ENCODE measurements around the gene MYO1H. TPM values are rescaled to one million over a fixed set of nuclear protein-coding genes. Genes with fewer than 3 reads are reported as not detected.
A peak's percentile ranks its signal among the peaks of the same experiment; 100 is the strongest.
"Not testable (repeated sequence)": the region's sequence is repeated elsewhere in the genome, so short reads cannot be mapped to it uniquely, and the experiment has no call there.

Gene MYO1H
- total and polyA plus RNA-seq, 4 experiments from 2014 or later, result not detected

GRCh38 chr12:109432842-109433304 lies 85.2 kb downstream of the MYO1H start:
- intact Hi-C loops (cut with micrococcal nuclease), result loop anchor here (1.0 to 5.0 kb wide), 3 partner anchors 44 to 448 kb away; partner anchors contain the start of genes GLTP, KCTD10 and UBE3B
- H3K9me3 ChIP-seq (ENCODE audit: control insufficient read depth in 1 of 2, low read length in 2 of 2), result no peaks in the 10 kb centered on the region
- Mint-ChIP-seq H3K27ac (peak overlapping the region in 6 of 7 donors; percentile 19 to 88 (median 41)), H3K9me3 (peaks cover 0 to 4% (median 0%) of the 10 kb centered on the region in 8 donors), H3K4me3 (peak overlapping the region in 7 of 8 donors; percentile 16 to 69 (median 51)), H3K36me3 (no peaks in the 10 kb centered on the region), H3K27me3 (peaks cover 0 to 3% of the 10 kb centered on the region in 2 donors), H3K4me1 (peaks cover 4 to 13% (median 9%) of the 10 kb centered on the region in 4 donors)
- no peak overlapping the region for H3K4me3 ChIP-seq (ENCODE audit: low read length in 2 of 2)
- H3K36me3 ChIP-seq (ENCODE audit: insufficient read depth, low read length), result no peaks in the 10 kb centered on the region
- H3K4me1 ChIP-seq (ENCODE audit: insufficient read depth, low read length), result peaks cover 6% of the 10 kb centered on the region
- no peaks in the 10 kb centered on the region for H3K27me3 ChIP-seq (ENCODE audit: insufficient read depth, low read length)
- ChIA-PET CTCF (ENCODE audit: partially characterized antibody) (interaction anchor here (0.7 to 3.6 kb wide), 20 partner anchors 11 to 346 kb away, joined by 3 to 28 read pairs (median 4); partner anchors contain the start of genes KCTD10 and UBE3B), POLR2A (ENCODE audit: partially characterized antibody) (interaction anchor here (0.6 kb wide), 1 partner anchor 276 kb away, joined by 5 read pairs; no protein-coding TSS in a partner anchor)
- DNase-seq, result peak; percentile 63 to 74 (median 65)
- H3K27ac ChIP-seq (ENCODE audit: low read depth, low read length), result no peak overlapping the region

- POLR2A ChIA-PET (ENCODE audit: partially characterized antibody), result no interaction called here
- H3K36me3 Mint-ChIP-seq, result no peaks in the 10 kb centered on the region
Observed at GRCh38 chr12:109433618-109434017, 85.9 kb downstream of the MYO1H start.

GRCh38 chr12:109434582-109434981 lies 86.9 kb downstream of the MYO1H start:
- H3K9me3 ChIP-seq (ENCODE audit: control insufficient read depth in 1 of 2, low read length in 2 of 2), result no peaks in the 10 kb centered on the region
- intact Hi-C loops (cut with micrococcal nuclease), result loop anchor here (5.0 kb wide), 1 partner anchor 43 kb away; the partner anchor contains the start of genes KCTD10 and UBE3B
- no peak overlapping the region for H3K27ac ChIP-seq (ENCODE audit: low read depth, low read length)
- POLR2A ChIA-PET (ENCODE audit: partially characterized antibody), result no interaction called here
- CTCF ChIA-PET (ENCODE audit: partially characterized antibody), result interaction anchor here (0.6 to 2.1 kb wide), 3 partner anchors 8 to 9 kb away, joined by 3 to 10 read pairs (median 6); no protein-coding TSS in a partner anchor
- no peaks in the 10 kb centered on the region for H3K27me3 ChIP-seq (ENCODE audit: insufficient read depth, low read length)
- Mint-ChIP-seq H3K27ac (no peak overlapping the region), H3K4me3 (no peak overlapping the region), H3K27me3 (no peaks in the 10 kb centered on the region), H3K9me3 (peaks cover 0 to 4% (median 0%) of the 10 kb centered on the region in 8 donors), H3K36me3 (no peaks in the 10 kb centered on the region), H3K4me1 (peaks cover 4 to 13% (median 9%) of the 10 kb centered on the region in 4 donors)
- no peaks in the 10 kb centered on the region for H3K36me3 ChIP-seq (ENCODE audit: insufficient read depth, low read length)
- H3K4me3 ChIP-seq (ENCODE audit: low read length in 2 of 2), result no peak overlapping the region
- H3K4me1 ChIP-seq (ENCODE audit: insufficient read depth, low read length), result peaks cover 6% of the 10 kb centered on the region
- no peak for DNase-seq

More at GRCh38 chr12:109433618-109434017, 85.9 kb downstream of the MYO1H start:
- Histone ChIP-seq H3K4me3 (ENCODE audit: low read length in 2 of 2) (no peak overlapping the region), H3K9me3 (ENCODE audit: control insufficient read depth in 1 of 2, low read length in 2 of 2) (no peaks in the 10 kb centered on the region), H3K27ac (ENCODE audit: low read depth, low read length) (no peak overlapping the region), H3K27me3 (ENCODE audit: insufficient read depth, low read length) (no peaks in the 10 kb centered on the region), H3K36me3 (ENCODE audit: insufficient read depth, low read length) (no peaks in the 10 kb centered on the region), H3K4me1 (ENCODE audit: insufficient read depth, low read length) (peaks cover 6% of the 10 kb centered on the region)
- intact Hi-C loops (cut with micrococcal nuclease), result loop anchor here (2.0 to 5.0 kb wide), 2 partner anchors 44 to 447 kb away; partner anchors contain the start of genes GLTP, KCTD10 and UBE3B
- peak overlapping the region in 1 of 8 donors; percentile 69 for H3K4me3 Mint-ChIP-seq
- no peak for DNase-seq
- peaks cover 4 to 13% (median 9%) of the 10 kb centered on the region in 4 donors for H3K4me1 Mint-ChIP-seq
- peak overlapping the region in 1 of 7 donors; percentile 88 for H3K27ac Mint-ChIP-seq
- CTCF ChIA-PET (ENCODE audit: partially characterized antibody), result interaction anchor here (0.9 to 3.6 kb wide), 17 partner anchors 10 to 345 kb away, joined by 3 to 28 read pairs (median 5); no protein-coding TSS in a partner anchor
- no peaks in the 10 kb centered on the region for H3K27me3 Mint-ChIP-seq
- H3K9me3 Mint-ChIP-seq, result peaks cover 0 to 4% (median 0%) of the 10 kb centered on the region in 8 donors

GRCh38 chr12:109435428-109436187 lies 87.9 kb downstream of the MYO1H start:
- CTCF ChIA-PET (ENCODE audit: partially characterized antibody), result interaction anchor here (0.7 to 0.9 kb wide), 2 partner anchors 8 to 12 kb away, joined by 3 read pairs; no protein-coding TSS in a partner anchor
- Histone ChIP-seq H3K9me3 (ENCODE audit: control insufficient read depth in 1 of 2, low read length in 2 of 2) (no peaks in the 10 kb centered on the region), H3K27ac (ENCODE audit: low read depth, low read length) (no peak overlapping the region), H3K4me1 (ENCODE audit: insufficient read depth, low read length) (peaks cover 6% of the 10 kb centered on the region), H3K36me3 (ENCODE audit: insufficient read depth, low read length) (no peaks in the 10 kb centered on the region), H3K27me3 (ENCODE audit: insufficient read depth, low read length) (no peaks in the 10 kb centered on the region), H3K4me3 (ENCODE audit: low read length in 2 of 2) (no peak overlapping the region)
- H3K27me3 Mint-ChIP-seq, result no peaks in the 10 kb centered on the region
- intact Hi-C loops (cut with micrococcal nuclease), result no loop called here
- H3K36me3 Mint-ChIP-seq, result peaks cover 0 to 2% of the 10 kb centered on the region in 2 donors
- POLR2A ChIA-PET (ENCODE audit: partially characterized antibody), result no interaction called here
- peak overlapping the region in 1 of 7 donors; percentile 21 for H3K27ac Mint-ChIP-seq
- no peak overlapping the region for H3K4me3 Mint-ChIP-seq
- H3K4me1 Mint-ChIP-seq, result peaks cover 4 to 13% (median 9%) of the 10 kb centered on the region in 4 donors
- no peaks in the 10 kb centered on the region for H3K9me3 Mint-ChIP-seq
- DNase-seq, result no peak

GRCh38 chr12:109436188-109436560 lies 88.5 kb downstream of the MYO1H start:
- CTCF ChIA-PET (ENCODE audit: partially characterized antibody), result interaction anchor here (0.9 to 1.8 kb wide), 2 partner anchors 8 to 12 kb away, joined by 3 to 15 read pairs; no protein-coding TSS in a partner anchor
- peaks cover 4 to 13% (median 9%) of the 10 kb centered on the region in 4 donors for H3K4me1 Mint-ChIP-seq
- POLR2A ChIA-PET (ENCODE audit: partially characterized antibody), result no interaction called here
- Histone ChIP-seq H3K4me3 (ENCODE audit: low read length in 2 of 2) (no peak overlapping the region), H3K4me1 (ENCODE audit: insufficient read depth, low read length) (peaks cover 6% of the 10 kb centered on the region), H3K9me3 (ENCODE audit: control insufficient read depth in 1 of 2, low read length in 2 of 2) (no peaks in the 10 kb centered on the region), H3K27ac (ENCODE audit: low read depth, low read length) (no peak overlapping the region), H3K27me3 (ENCODE audit: insufficient read depth, low read length) (no peaks in the 10 kb centered on the region), H3K36me3 (ENCODE audit: insufficient read depth, low read length) (no peaks in the 10 kb centered on the region)
- H3K36me3 Mint-ChIP-seq, result peaks cover 0 to 2% of the 10 kb centered on the region in 2 donors
- intact Hi-C loops (cut with micrococcal nuclease), result no loop called here
- H3K4me3 Mint-ChIP-seq, result no peak overlapping the region
- H3K9me3 Mint-ChIP-seq, result no peaks in the 10 kb centered on the region
- DNase-seq, result no peak
- H3K27ac Mint-ChIP-seq, result no peak overlapping the region
- no peaks in the 10 kb centered on the region for H3K27me3 Mint-ChIP-seq

GRCh38 chr12:109439181-109439580 lies 91.5 kb downstream of the MYO1H start:
- intact Hi-C loops (cut with micrococcal nuclease), result no loop called here
- ChIA-PET POLR2A (ENCODE audit: partially characterized antibody) (no interaction called here), CTCF (ENCODE audit: partially characterized antibody) (interaction anchor here (1.5 kb wide), 1 partner anchor 14 kb away, joined by 3 read pairs; no protein-coding TSS in a partner anchor)
- Histone ChIP-seq H3K4me3 (ENCODE audit: low read length in 2 of 2) (no peak overlapping the region), H3K27ac (ENCODE audit: low read depth, low read length) (no peak overlapping the region), H3K27me3 (ENCODE audit: insufficient read depth, low read length) (no peaks in the 10 kb centered on the region), H3K9me3 (ENCODE audit: control insufficient read depth in 1 of 2, low read length in 2 of 2) (no peaks in the 10 kb centered on the region), H3K36me3 (ENCODE audit: insufficient read depth, low read length) (no peaks in the 10 kb centered on the region), H3K4me1 (ENCODE audit: insufficient read depth, low read length) (no peaks in the 10 kb centered on the region)
- no peak overlapping the region for H3K4me3 Mint-ChIP-seq
- no peaks in the 10 kb centered on the region for H3K9me3 Mint-ChIP-seq
- H3K4me1 Mint-ChIP-seq, result no peaks in the 10 kb centered on the region
- H3K27ac Mint-ChIP-seq, result no peak overlapping the region
- H3K27me3 Mint-ChIP-seq, result no peaks in the 10 kb centered on the region
- DNase-seq, result no peak
- peaks cover 1 to 2% of the 10 kb centered on the region in 2 donors for H3K36me3 Mint-ChIP-seq

GRCh38 chr12:109439951-109440350 lies 92.3 kb downstream of the MYO1H start:
- H3K9me3 ChIP-seq (ENCODE audit: control insufficient read depth in 1 of 2, low read length in 2 of 2); H3K27me3 ChIP-seq (ENCODE audit: insufficient read depth, low read length); H3K4me3 ChIP-seq (ENCODE audit: low read length in 2 of 2); POLR2A ChIA-PET (ENCODE audit: partially characterized antibody); intact Hi-C loops (cut with micrococcal nuclease); H3K36me3 ChIP-seq (ENCODE audit: insufficient read depth, low read length); H3K4me1 Mint-ChIP-seq; DNase-seq; H3K9me3 Mint-ChIP-seq; H3K27me3 Mint-ChIP-seq; H3K36me3 Mint-ChIP-seq; H3K4me1 ChIP-seq (ENCODE audit: insufficient read depth, low read length); H3K4me3 Mint-ChIP-seq; H3K27ac ChIP-seq (ENCODE audit: low read depth, low read length); H3K27ac Mint-ChIP-seq: not testable (repeated sequence)
- CTCF ChIA-PET (ENCODE audit: partially characterized antibody), result interaction anchor here (1.5 kb wide), 1 partner anchor 14 kb away, joined by 3 read pairs; no protein-coding TSS in a partner anchor
